Astrocyte (in vitro differentiated cells and primary cell): ENCODE results near the gene DAG1.

Source experiments
- CTCF ChIP-seq: IDR thresholded peaks from 2 replicates; pipeline ENCODE4 v1.5.1; 2011; ENCODE audit warnings: low read depth, mild to moderate bottlenecking, inconsistent platforms, low read length, moderate library complexity; ENCODE audit not compliant: insufficient read depth
- EZH2 ChIP-seq: IDR thresholded peaks from 2 replicates; pipeline ENCODE4 v1.6.1; 2012; ENCODE audit warnings: mild to moderate bottlenecking, low read length, inconsistent platforms; ENCODE audit not compliant: insufficient read depth

- no peak for TF ChIP-seq CTCF
- TF ChIP-seq EZH2 = no peak
Observed at GRCh38 chr3:49531218-49531617, 61.2 kb downstream of the DAG1 start.
